Panc1 (cell line): ENCODE measurements around the gene HEYL.

Experiments used
- POLR2AphosphoS5 ChIP-seq: IDR thresholded peaks from 2 replicates; pipeline ENCODE4 v1.6.1; 2012; ENCODE audit warnings: mild to moderate bottlenecking, low read depth, low read length, moderate library complexity
- REST ChIP-seq, 2 experiments: IDR thresholded peaks; 2 replicates each; pipeline ENCODE4 v1.6.1; 2011 to 2012; ENCODE audit warnings: low read depth in 2 of 2, control low read depth in 1 of 2, low read length in 1 of 2, mild to moderate bottlenecking in 1 of 2, moderate library complexity in 1 of 2; ENCODE audit not compliant: insufficient read depth in 1 of 2
- SIN3A ChIP-seq: IDR thresholded peaks from 2 replicates; pipeline ENCODE4 v1.6.1; 2012; ENCODE audit warnings: low read depth, mild to moderate bottlenecking, low read length, moderate library complexity, borderline replicate concordance; ENCODE audit not compliant: insufficient read depth
- TCF7L2 ChIP-seq: IDR thresholded peaks from 2 replicates; pipeline ENCODE4 v1.6.1; 2011; ENCODE audit warnings: mild to moderate bottlenecking, low read depth, low read length, inconsistent platforms
- TF ChIP-seq, protein P1 (sequence below): fragments of 450-650 bp; IDR thresholded peaks from 2 replicates; pipeline ENCODE4 v1.5.1; 2017; ENCODE audit warnings: mild to moderate bottlenecking

DNA sequence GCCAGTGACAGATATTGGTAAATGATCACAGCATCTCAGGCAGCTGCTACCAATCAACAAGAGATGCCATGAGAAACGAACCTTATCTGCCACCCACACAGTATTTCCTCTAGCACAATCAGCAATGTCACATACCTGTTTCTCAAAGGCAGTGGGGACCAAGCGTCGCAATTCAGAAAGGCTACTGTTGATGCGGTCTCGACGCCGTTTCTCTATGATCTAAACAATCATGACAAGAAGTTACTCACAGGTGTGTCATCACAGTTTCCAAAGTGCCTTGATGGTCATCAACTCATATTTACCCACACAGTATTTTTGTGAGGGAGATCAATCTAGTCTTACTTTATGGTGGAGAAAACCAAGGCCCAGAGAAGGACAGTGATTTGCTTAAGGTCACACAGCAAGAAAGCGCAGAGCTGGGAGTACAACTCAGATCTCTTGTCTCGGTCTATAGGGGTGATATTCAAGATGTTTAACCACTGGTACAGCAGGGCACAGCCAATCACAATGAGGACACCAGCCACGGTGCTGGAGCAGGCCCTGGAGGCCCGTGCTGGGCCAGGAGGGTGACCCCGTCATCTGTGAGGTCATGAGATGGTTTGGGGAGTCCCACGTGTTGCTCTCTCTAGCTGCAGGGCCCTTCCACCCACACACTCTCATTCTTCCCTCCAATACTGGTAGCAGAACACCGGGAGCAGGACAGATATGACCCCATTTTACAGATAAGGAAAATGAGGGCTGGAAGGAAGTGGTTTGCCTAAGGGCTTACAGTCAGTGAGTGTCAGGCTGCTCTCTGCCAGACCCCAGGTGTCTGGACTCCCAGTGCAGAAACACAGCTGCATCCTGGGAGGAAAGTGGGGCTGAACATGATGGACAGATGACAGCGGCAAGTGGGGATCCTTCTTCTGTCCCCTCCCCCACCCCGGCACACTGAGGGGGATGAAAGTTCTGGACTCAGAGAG, 7.8 kb downstream of the HEYL start:
- TF ChIP-seq, protein P1, sequence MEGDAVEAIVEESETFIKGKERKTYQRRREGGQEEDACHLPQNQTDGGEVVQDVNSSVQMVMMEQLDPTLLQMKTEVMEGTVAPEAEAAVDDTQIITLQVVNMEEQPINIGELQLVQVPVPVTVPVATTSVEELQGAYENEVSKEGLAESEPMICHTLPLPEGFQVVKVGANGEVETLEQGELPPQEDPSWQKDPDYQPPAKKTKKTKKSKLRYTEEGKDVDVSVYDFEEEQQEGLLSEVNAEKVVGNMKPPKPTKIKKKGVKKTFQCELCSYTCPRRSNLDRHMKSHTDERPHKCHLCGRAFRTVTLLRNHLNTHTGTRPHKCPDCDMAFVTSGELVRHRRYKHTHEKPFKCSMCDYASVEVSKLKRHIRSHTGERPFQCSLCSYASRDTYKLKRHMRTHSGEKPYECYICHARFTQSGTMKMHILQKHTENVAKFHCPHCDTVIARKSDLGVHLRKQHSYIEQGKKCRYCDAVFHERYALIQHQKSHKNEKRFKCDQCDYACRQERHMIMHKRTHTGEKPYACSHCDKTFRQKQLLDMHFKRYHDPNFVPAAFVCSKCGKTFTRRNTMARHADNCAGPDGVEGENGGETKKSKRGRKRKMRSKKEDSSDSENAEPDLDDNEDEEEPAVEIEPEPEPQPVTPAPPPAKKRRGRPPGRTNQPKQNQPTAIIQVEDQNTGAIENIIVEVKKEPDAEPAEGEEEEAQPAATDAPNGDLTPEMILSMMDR, result no peak
- TF ChIP-seq SIN3A, result no peak
- no peak for TF ChIP-seq REST (IDR thresholded peaks at IDR 0.05; ENCODE audit: insufficient read depth in 1 of 2, low read depth in 2 of 2, low read length in 1 of 2)
- TF ChIP-seq POLR2AphosphoS5, result no peak
- no peak for TF ChIP-seq TCF7L2
